Measurements from ENCODE around the gene CEP112.
"Not testable (repeated sequence)": the region's sequence is repeated elsewhere in the genome, so short reads cannot be mapped to it uniquely, and the experiment has no call there.

The CEP112 gene

DNA sequence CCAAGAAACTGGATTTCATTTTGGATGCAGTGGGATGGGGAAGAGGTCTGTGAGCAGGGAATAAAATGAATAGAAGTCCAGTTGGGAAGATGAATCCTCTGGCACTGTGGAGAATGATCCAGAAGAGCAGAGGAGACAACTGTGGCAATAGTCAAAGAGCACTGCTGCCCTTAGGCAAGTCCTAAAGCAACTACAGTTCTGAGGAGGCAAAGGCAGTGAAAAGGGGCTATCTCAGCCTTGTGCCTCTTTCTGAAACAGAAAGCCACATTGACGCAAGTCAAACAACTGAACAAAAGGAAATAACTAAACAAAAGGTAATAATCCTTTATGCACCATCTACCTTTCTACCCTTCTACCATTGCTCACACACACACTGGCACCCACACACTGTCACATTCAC is 392.5 kb downstream of the CEP112 start:
- DNase-seq (ENCODE audit: low read depth, low spot score): no peak
- peaks cover 5% of the 10 kb centered on the region; the same call in 1 of the 2 replicates for H3K9me3 ChIP-seq (ENCODE audit: low read depth, low read length)
- no peak for TF ChIP-seq FOXP2 (optimal IDR thresholded peaks at IDR 0.05; ENCODE audit: control extremely low read depth, extremely low read length, insufficient read depth)
- TF ChIP-seq EZH2 (IDR thresholded peaks at IDR 0.05): no peak
- TF ChIP-seq POLR2AphosphoS5 (IDR thresholded peaks at IDR 0.05; ENCODE audit: borderline replicate concordance, low read depth, low read length): no peak
- no peak overlapping the region for H3K9ac ChIP-seq (ENCODE audit: insufficient read length)
- no peaks in the 10 kb centered on the region for H3K36me3 ChIP-seq (ENCODE audit: insufficient read depth, low read length)
- no peak overlapping the region for H3K4me3 ChIP-seq
- no peak overlapping the region for H3K27ac ChIP-seq

DNA sequence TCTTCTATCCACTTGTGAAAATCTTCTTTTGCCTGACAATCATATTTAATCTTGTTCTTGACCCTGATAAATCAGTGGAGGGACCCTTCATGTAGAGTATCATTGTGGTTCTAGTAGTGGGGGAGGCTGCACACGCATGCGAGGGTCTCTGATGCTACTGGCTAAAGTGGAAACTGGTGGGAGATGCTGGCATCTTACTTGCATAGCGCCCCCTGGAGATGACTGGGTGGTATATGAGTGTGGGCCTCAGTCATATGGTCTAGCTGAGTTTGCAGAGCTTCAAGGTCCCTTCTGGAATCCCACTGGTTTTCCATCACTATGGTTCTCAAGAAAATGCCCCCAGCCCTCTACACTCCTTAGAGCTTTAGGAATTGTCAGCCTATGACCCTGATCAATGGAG is 394.1 kb downstream of the CEP112 start:
- no peaks in the 10 kb centered on the region for H3K36me3 ChIP-seq (ENCODE audit: insufficient read depth, low read length)
- peaks cover 5% of the 10 kb centered on the region; the same call in 1 of the 2 replicates for H3K9me3 ChIP-seq (ENCODE audit: low read depth, low read length)
- TF ChIP-seq EZH2 (IDR thresholded peaks at IDR 0.05) (no peak), POLR2AphosphoS5 (IDR thresholded peaks at IDR 0.05; ENCODE audit: borderline replicate concordance, low read depth, low read length) (no peak), FOXP2 (optimal IDR thresholded peaks at IDR 0.05; ENCODE audit: control extremely low read depth, extremely low read length, insufficient read depth) (no peak)
- no peak overlapping the region for H3K4me3 ChIP-seq
- no peak overlapping the region for H3K9ac ChIP-seq (ENCODE audit: insufficient read length)
- no peak overlapping the region for H3K27ac ChIP-seq
- no peak for DNase-seq (ENCODE audit: low read depth, low spot score)

DNA sequence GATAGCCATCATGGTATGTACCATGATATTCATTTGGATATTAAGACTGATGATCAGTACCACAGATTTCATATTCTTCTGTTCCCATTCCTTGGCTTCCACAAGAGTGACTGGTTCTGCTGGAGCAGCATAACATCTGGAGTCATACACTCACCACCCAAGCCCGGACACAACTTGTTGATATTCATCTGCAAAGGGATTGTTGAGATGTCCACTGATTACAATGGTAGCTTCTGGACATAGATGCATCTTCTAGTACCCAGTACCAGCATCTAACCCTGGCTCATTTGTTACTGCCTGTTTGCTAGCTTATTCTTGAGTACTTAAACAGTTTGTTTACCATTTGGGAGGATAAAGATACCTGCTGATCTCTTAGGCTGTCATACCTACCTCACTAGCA is 394.8 kb downstream of the CEP112 start:
- TF ChIP-seq FOXP2 (optimal IDR thresholded peaks at IDR 0.05; ENCODE audit: control extremely low read depth, extremely low read length, insufficient read depth) (no peak), EZH2 (IDR thresholded peaks at IDR 0.05) (no peak), POLR2AphosphoS5 (IDR thresholded peaks at IDR 0.05; ENCODE audit: borderline replicate concordance, low read depth, low read length) (no peak)
- no peak overlapping the region for H3K9ac ChIP-seq (ENCODE audit: insufficient read length)
- peaks cover 1% of the 10 kb centered on the region; the same call in 1 of the 2 replicates for H3K9me3 ChIP-seq (ENCODE audit: low read depth, low read length)
- H3K36me3 ChIP-seq (ENCODE audit: insufficient read depth, low read length): no peaks in the 10 kb centered on the region
- H3K27ac ChIP-seq: no peak overlapping the region
- DNase-seq (ENCODE audit: low read depth, low spot score): no peak
- no peak overlapping the region for H3K4me3 ChIP-seq

DNA sequence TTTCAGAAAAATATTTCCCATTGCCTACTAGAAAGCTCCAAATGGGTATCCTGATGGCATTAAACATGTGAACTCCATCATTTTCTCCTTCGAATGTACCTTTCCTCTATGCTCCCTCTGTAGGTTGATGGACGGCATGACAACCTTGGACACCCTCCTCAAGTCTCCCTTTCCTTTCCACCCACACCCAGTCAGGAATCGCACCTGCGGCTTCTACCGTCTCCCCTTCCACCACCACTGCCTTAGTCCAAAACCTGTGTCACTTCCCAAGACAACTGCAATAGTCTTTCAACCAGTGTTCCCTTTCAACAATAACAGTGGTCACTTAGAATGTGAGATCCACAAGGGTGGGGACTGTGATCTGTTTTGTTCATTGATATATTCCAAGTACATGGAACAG is 397.4 kb downstream of the CEP112 start:
- TF ChIP-seq FOXP2 (optimal IDR thresholded peaks at IDR 0.05; ENCODE audit: control extremely low read depth, extremely low read length, insufficient read depth) (no peak), POLR2AphosphoS5 (IDR thresholded peaks at IDR 0.05; ENCODE audit: borderline replicate concordance, low read depth, low read length) (no peak), EZH2 (IDR thresholded peaks at IDR 0.05) (no peak)
- Histone ChIP-seq H3K36me3 (ENCODE audit: insufficient read depth, low read length) (no peaks in the 10 kb centered on the region), H3K4me3 (no peak overlapping the region), H3K9ac (ENCODE audit: insufficient read length) (no peak overlapping the region), H3K9me3 (ENCODE audit: low read depth, low read length) (no peaks in the 10 kb centered on the region), H3K27ac (no peak overlapping the region)
- no peak for DNase-seq (ENCODE audit: low read depth, low spot score)

DNA sequence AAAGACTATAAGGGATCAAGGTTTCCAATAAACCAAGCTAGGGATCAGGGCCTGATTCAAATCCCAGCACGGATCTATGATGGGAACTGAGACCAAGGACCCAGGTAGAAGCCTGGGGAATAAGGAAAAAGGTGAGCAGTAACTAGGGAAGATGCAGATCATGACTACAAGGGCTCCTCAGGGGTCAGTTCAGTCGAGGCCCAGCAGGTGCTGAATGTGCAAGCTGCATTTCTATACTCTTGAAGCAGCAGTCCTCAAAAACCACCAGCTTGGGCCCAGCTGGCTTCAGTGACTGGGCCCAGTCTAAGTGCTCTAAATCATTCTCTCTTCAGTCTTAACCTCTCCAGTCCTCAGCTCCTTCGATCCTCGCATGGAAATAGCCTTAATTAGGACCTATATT is 401.7 kb downstream of the CEP112 start:
- H3K9ac ChIP-seq (ENCODE audit: insufficient read length): no peak overlapping the region
- no peaks in the 10 kb centered on the region for H3K9me3 ChIP-seq (ENCODE audit: low read depth, low read length)
- no peak overlapping the region for H3K4me3 ChIP-seq
- no peak for TF ChIP-seq POLR2AphosphoS5 (IDR thresholded peaks at IDR 0.05; ENCODE audit: borderline replicate concordance, low read depth, low read length)
- TF ChIP-seq FOXP2 (optimal IDR thresholded peaks at IDR 0.05; ENCODE audit: control extremely low read depth, extremely low read length, insufficient read depth): no peak
- no peak for TF ChIP-seq EZH2 (IDR thresholded peaks at IDR 0.05)
- DNase-seq (ENCODE audit: low read depth, low spot score): no peak
- no peak overlapping the region for H3K27ac ChIP-seq
- H3K36me3 ChIP-seq (ENCODE audit: insufficient read depth, low read length): no peaks in the 10 kb centered on the region

DNA sequence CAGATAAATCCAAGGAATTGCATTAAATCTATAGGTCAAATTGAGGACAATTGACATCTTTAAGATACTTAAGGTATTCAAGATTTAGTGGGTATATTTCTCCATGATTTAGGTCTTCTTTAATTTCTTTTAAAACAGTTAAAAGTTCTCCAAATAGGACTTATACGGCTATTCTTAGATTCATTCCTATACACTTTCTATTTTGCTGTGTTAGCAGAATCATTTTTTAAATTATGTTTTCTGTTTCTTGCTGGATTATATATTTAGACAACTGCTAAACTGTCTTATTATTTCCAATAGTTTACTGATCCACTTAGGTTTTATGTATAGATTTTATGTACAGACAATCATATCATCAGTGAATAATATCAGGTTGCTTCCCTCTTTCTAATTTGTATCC is 404.4 kb downstream of the CEP112 start:
- H3K9ac ChIP-seq (ENCODE audit: insufficient read length): no peak overlapping the region
- DNase-seq (ENCODE audit: low read depth, low spot score): no peak
- TF ChIP-seq FOXP2 (optimal IDR thresholded peaks at IDR 0.05; ENCODE audit: control extremely low read depth, extremely low read length, insufficient read depth) (no peak), EZH2 (IDR thresholded peaks at IDR 0.05) (no peak), POLR2AphosphoS5 (IDR thresholded peaks at IDR 0.05; ENCODE audit: borderline replicate concordance, low read depth, low read length) (no peak)
- H3K4me3 ChIP-seq: no peak overlapping the region
- H3K36me3 ChIP-seq (ENCODE audit: insufficient read depth, low read length): no peaks in the 10 kb centered on the region
- H3K27ac ChIP-seq: no peak overlapping the region
- H3K9me3 ChIP-seq (ENCODE audit: low read depth, low read length): no peaks in the 10 kb centered on the region

DNA sequence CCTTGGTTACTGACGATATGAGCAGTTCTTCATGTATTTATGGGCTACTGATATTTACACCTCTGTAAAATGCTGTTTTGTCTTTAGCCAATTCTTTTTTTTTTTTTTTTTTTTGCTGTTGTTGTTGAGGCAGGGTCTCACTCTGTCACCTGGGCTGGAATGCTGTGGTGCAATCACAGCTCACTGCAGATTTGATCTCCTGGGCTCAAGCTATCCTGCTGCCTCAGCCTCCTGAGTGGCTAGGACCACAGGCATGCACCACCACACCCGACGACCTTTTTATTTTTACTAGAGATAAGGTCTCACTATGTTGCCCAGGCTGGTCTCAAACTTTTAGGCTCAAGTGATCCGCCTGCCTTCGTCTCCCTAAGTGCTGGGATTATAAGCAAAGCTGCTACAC is 405.5 kb downstream of the CEP112 start:
- H3K36me3 ChIP-seq (ENCODE audit: insufficient read depth, low read length): no peaks in the 10 kb centered on the region
- no peak overlapping the region for H3K9ac ChIP-seq (ENCODE audit: insufficient read length)
- no peak for DNase-seq (ENCODE audit: low read depth, low spot score)
- no peak overlapping the region for H3K27ac ChIP-seq
- H3K9me3 ChIP-seq (ENCODE audit: low read depth, low read length): no peaks in the 10 kb centered on the region
- TF ChIP-seq EZH2 (IDR thresholded peaks at IDR 0.05) (no peak), FOXP2 (optimal IDR thresholded peaks at IDR 0.05; ENCODE audit: control extremely low read depth, extremely low read length, insufficient read depth) (no peak), POLR2AphosphoS5 (IDR thresholded peaks at IDR 0.05; ENCODE audit: borderline replicate concordance, low read depth, low read length) (no peak)
- H3K4me3 ChIP-seq: no peak overlapping the region

DNA sequence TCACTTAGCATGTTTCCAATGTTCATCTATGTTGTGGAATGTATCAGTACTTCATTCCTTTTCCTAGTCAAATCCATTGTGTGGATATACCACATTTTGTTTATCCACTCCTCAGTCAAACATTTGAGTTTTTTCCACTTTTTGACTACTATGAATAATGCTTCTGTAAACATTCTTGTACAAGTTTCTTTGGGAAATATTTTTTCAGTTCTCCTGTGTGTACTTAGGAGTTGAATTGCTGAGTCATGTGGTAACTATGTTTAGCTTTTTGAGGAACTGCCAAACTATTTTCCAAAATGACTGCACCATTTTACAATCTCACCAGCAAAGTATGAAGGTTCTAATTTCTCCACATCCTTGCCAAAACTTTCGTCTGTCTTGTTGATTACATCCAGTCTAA is 406.8 kb downstream of the CEP112 start:
- Histone ChIP-seq H3K9me3 (ENCODE audit: low read depth, low read length) (no peaks in the 10 kb centered on the region), H3K4me3 (no peak overlapping the region; the same call in 1 of the 2 replicates), H3K36me3 (ENCODE audit: insufficient read depth, low read length) (no peaks in the 10 kb centered on the region), H3K9ac (ENCODE audit: insufficient read length) (no peak overlapping the region), H3K27ac (peak overlapping the region; percentile 89)
- TF ChIP-seq FOXP2 (optimal IDR thresholded peaks at IDR 0.05; ENCODE audit: control extremely low read depth, extremely low read length, insufficient read depth) (no peak), EZH2 (IDR thresholded peaks at IDR 0.05) (no peak), POLR2AphosphoS5 (IDR thresholded peaks at IDR 0.05; ENCODE audit: borderline replicate concordance, low read depth, low read length) (no peak)
- DNase-seq (ENCODE audit: low read depth, low spot score): no peak

DNA sequence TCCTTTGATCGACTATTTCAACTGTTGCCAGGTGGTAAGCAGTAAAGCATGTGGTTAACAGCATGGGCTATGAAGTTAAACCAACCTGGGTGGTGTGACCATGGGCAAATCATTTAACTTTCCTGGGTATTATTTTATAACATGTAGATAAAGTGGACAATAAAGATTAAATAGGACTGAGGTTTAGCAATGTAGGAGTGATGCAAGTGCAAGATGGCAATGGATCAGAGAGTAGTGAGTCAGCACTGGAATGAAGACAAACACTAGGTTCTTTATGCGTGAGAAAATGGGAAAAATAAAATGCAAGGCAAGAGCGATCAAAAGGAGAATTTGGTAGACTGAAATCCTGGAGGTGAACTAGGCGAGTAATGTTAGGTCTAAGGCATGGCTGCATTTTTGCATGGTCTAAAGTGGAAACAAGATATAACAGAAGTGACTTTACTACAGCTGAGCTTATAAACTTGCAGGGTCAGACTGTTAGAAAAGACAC is 408.0 kb downstream of the CEP112 start:
- no peak overlapping the region for H3K4me3 ChIP-seq
- no peaks in the 10 kb centered on the region for H3K36me3 ChIP-seq (ENCODE audit: insufficient read depth, low read length)
- no peaks in the 10 kb centered on the region for H3K9me3 ChIP-seq (ENCODE audit: low read depth, low read length)
- no peak for DNase-seq (ENCODE audit: low read depth, low spot score)
- TF ChIP-seq POLR2AphosphoS5 (IDR thresholded peaks at IDR 0.05; ENCODE audit: borderline replicate concordance, low read depth, low read length) (no peak), FOXP2 (optimal IDR thresholded peaks at IDR 0.05; ENCODE audit: control extremely low read depth, extremely low read length, insufficient read depth) (no peak), EZH2 (IDR thresholded peaks at IDR 0.05) (no peak)
- H3K27ac ChIP-seq: no peak overlapping the region
- no peak overlapping the region for H3K9ac ChIP-seq (ENCODE audit: insufficient read length)

DNA sequence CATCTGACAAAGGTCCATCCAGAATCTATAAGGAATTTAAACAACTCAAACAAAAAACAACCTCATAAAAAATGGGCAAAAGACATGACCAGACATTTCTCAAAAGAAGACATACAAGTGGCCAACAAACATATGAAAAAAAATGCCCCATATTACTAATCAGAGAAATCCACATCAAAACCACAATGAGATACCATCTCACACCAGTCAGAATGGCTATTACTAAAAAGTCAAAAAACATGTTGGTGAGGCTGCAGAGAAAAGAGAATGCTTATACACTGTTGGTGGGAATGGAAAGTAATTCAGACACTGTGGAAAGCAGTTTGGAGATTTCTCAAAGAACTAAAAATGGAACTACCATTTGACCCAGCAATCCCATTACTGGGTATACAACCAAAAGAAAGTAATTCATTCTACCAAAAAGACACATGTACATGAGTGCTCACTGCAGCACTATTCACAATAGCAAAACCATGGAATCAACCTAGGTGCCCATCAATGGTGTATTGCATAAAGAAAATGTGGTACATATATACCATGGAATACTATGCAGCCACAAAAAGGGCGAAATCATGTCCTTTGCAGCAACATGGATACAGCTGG is 409.7 kb downstream of the CEP112 start:
- not testable (repeated sequence) for H3K9me3 ChIP-seq (ENCODE audit: low read depth, low read length); H3K27ac ChIP-seq; H3K36me3 ChIP-seq (ENCODE audit: insufficient read depth, low read length); DNase-seq (ENCODE audit: low read depth, low spot score); H3K4me3 ChIP-seq; H3K9ac ChIP-seq (ENCODE audit: insufficient read length)

Measured in SK-N-MC (cell line).